ENCODE measurements around the gene HMGCS2.

Gene HMGCS2

GRCh38 chr1:119768778-119769177 is at the start of gene HMGCS2:
Gene HMGCS2, minus strand, starts transcription at chr1:119768905. Its CDS starts 61 bp downstream, at chr1:119768844.
- DNase-seq (ENCODE audit: low spot score) = no peak

DNA sequence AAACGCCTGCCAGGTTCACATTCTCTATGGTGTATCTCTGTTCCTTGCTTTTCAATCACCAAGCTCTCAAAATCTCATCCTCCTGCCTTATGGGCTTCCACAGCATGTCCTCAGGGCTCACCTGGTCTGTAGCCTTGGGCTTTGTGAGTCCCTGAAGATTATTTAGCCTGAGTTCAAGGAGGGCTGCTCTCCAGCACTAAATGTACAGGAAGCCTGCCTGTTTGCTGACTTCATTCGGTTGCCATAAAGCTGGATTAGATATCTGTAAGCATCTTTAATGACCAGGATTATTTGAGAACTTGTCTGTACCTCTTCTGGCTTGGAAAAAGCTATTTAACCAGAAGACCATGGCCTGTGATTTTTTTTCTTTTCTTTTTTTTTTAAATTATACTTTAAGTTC is 49.5 kb upstream of the HMGCS2 start:
- no peak for DNase-seq (ENCODE audit: low spot score)

DNA sequence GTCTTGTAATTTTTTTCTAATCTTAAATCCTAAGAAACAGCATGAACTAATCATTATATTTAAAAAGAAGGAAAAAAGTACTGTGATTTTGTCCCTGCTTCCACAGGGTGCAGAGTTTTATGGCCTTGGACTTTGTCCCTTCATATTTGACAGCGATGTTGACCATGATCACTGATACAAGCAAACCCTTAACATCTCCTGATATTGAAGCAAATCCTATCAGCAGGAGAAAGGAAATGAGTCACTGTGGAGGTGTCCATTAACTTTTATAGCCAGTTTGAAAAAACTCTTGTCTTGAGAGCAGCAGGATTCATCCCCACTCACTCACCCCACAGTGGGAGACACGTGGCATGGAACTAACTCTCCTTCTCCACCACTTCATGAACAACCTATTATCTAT is 47.7 kb upstream of the HMGCS2 start:
- no peak for DNase-seq (ENCODE audit: low spot score)

DNA sequence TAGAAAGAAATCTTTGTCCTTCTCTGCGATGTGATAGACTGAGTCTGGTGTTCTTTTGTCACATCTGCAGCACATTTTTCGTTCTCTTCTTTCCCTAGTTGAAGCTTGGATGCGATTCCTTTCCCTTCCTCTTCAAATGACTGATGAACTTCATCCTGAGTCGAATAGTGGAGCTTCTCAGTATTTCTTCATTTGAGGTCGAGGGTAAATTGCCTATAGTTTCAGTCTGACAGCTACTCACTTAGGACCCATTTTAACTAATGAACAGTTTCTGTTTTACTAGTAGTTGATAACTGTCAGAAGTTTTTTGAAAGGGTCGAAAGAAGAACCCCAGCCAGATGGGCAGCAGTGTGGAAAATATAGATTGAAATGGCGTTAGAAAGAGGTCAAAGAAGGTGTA is 47.2 kb upstream of the HMGCS2 start:
- no peak for DNase-seq (ENCODE audit: low spot score)

- DNase-seq (ENCODE audit: low spot score) = no peak
These were observed 46.7 kb upstream of the HMGCS2 start for GRCh38 chr1:119815361-119815760.

DNA sequence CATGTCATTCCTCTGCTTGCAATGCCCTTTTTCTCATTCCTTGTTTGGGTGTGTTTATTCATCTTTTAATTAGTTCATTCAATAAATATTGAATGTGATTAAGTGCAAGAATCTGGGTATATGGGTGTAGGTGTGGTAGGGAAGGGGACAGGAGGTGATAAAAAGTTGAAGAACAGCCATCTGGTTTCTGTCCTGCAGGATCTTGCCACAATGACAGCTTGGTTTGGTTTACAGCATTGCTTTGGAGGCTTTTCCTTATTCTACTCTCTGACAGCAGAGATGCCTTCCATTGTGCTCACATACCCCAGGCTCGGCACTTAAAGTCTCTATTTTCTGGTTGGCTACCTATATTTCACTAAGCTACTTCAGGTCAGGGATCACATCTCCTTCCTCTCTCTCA is 45.6 kb upstream of the HMGCS2 start:
- DNase-seq (ENCODE audit: low spot score) = no peak

DNA sequence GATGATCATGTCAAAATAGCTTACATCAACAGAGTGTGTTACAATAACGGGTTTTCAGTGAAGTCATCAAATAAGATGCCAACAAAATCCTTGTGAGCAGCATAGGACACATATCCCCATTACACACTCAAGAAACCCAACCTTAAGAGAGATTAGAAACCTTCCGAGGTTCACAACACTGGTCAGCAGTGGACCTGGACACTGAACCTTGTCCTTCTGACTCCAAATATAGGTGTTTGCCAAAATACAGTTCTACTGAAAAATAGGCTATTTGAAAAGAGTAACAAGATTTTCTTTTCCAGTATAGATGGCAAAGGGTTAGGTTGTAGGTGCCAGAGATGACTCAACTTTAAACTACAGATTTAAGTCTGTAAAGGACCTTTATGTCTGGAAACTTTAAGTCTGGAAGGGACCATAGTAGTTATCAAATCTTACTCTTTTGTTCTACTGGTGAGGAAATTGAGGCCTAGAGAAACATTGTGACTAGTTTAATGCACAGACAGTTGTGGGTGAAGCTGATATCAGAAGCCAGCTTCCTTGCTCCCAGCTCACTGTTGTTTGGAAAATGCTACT is 43.4 kb upstream of the HMGCS2 start:
- DNase-seq (ENCODE audit: low spot score) = no peak

- no peak for DNase-seq (ENCODE audit: low spot score)
These were observed 42.7 kb upstream of the HMGCS2 start, which contains the start of gene REG4 for GRCh38 chr1:119811387-119811786. Gene REG4, minus strand, starts transcription at chr1:119811460. Its CDS starts 2,691 bp downstream, at chr1:119808769.

GRCh38 chr1:119808972-119809550 is 40.4 kb upstream of the HMGCS2 start:
- peak; percentile 55 for DNase-seq (ENCODE audit: low spot score)

- no peak for DNase-seq (ENCODE audit: low spot score)
These were observed 39.8 kb upstream of the HMGCS2 start for GRCh38 chr1:119808491-119808890.

DNA sequence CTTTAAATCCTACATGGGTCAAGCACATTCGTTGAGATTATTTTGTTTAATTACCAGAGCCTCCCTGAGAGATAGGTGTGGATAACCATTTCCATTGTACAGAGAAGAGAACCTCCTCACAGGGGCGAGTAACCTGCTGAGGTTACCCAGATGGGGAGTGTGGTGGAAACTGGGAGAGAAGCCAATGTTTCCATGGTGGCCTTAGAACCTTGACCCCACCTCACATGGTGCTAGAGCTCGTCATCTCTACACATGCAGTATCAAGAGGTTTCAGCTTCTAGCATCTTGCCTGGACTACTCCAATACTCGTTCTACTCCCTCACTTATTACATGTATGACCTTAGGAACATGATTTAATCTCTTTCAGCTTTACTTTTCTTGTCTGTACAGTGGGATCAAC is 37.8 kb upstream of the HMGCS2 start:
- DNase-seq (ENCODE audit: low spot score) = no peak

DNA sequence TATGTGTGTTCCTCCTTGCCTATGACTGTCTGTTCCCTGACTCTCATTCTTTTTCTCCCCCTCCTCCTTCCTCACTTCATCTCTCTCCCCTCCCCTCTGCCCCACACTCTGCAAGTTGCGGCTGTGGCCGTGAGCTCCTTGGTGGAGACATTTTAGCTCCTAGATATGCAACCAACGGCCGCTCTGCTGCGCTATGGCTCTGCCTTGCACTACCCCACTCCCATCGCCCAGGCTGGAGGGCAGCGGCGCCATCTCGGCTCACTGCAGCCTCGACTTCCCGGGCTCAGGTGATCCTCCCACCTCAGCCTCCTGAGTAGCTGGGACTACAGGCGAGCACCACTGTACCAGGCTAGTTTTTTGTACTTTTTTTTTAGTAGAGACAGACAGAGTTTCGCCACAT is 37.0 kb upstream of the HMGCS2 start:
- no peak for DNase-seq (ENCODE audit: low spot score)

DNA sequence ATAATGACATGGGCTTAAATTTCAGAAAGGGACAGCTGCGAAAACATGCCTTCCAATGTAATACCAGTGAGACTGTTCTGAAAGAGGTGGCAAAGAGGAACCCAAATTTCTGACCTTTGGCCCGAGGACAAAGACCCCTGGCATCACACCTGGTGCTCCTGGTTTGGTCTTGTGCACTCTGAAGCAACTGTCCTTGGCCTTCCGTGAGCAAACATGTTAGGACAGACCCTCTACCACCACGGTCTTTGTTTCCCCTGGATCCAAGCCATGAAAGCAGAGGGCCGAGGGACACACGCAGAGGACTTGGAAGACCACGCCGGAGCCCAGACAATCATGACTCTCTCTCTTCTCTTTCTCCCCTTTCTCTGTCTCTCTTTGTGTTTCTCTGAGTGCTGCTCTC is 36.5 kb upstream of the HMGCS2 start:
- DNase-seq (ENCODE audit: low spot score) = no peak

DNA sequence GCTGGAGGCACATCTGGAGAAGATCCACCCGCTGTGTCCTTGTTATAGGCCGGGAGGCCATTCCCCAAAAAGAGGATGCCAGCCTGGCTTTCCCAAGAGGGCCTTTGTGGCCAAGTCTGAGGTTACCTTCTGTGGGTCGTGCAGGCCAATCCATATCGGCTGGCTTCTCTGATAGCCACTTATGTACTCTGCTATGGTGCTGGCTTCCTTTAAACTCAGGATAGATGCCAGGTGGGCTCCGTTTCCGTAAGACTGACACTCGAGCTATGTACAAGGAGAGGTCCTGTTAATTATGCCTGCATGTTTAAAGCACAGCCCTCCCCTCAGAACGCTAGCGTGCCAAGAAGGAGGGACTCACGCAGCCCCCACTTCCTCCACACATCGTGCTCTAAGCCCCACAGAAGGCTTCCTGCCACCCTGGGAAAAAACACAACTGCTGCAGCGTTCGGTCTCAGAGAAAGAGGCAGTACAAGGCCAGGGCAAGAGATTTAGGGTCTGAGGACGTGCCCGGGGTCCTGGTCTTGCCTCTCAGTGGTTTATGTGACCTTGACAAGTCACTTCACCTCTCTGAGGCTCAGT is 31.0 kb upstream of the HMGCS2 start:
- DNase-seq (ENCODE audit: low spot score) = no peak

DNA sequence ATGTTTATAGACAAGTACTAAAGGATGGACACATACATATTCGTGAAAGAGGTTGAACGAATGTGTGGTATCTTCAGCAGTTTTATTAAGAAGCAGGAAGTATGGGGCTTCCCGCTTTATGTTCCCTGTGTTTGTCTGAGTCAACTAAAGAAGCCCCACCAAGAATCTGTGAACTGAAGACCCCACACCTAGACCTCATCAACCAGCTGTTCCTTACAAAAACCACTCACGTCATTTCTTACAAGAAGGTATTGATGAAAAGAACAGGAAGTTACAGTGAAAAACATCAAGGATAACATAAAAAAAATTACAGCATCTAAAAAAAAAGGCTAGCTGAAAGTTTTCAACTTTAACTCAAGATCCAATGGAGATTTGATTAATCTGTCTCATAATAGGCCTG is 30.3 kb upstream of the HMGCS2 start:
- DNase-seq (ENCODE audit: low spot score) = no peak

DNA sequence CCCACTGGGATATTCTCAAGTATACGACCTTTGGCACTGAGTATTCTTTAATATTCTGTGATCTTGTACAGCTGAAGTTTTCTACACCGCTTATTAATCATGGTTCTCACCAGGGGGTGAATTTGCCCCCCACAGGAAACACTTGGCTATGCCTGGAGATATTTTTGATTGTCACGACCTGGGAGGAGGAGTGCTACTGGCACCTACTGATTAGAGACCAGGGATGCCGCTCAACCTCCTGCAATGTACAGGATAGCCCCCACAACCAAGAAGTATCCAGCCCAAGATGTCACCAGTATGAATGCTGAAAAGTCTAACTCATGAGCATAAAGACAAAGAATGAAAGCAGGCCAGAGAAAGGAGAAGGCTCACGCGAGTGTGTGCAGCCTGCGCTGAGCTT is 28.9 kb upstream of the HMGCS2 start:
- no peak for DNase-seq (ENCODE audit: low spot score)

GRCh38 chr1:119797162-119797561 is 28.5 kb upstream of the HMGCS2 start:
- no peak for DNase-seq (ENCODE audit: low spot score)

GRCh38 chr1:119795261-119796200 is 26.8 kb upstream of the HMGCS2 start:
- no peak for DNase-seq (ENCODE audit: low spot score)

GRCh38 chr1:119794876-119795240 is 26.2 kb upstream of the HMGCS2 start:
- no peak for DNase-seq (ENCODE audit: low spot score)

GRCh38 chr1:119794230-119794875 is 25.6 kb upstream of the HMGCS2 start:
- DNase-seq (ENCODE audit: low spot score) = no peak

GRCh38 chr1:119791377-119791776 is 22.7 kb upstream of the HMGCS2 start:
- DNase-seq (ENCODE audit: low spot score) = no peak

DNA sequence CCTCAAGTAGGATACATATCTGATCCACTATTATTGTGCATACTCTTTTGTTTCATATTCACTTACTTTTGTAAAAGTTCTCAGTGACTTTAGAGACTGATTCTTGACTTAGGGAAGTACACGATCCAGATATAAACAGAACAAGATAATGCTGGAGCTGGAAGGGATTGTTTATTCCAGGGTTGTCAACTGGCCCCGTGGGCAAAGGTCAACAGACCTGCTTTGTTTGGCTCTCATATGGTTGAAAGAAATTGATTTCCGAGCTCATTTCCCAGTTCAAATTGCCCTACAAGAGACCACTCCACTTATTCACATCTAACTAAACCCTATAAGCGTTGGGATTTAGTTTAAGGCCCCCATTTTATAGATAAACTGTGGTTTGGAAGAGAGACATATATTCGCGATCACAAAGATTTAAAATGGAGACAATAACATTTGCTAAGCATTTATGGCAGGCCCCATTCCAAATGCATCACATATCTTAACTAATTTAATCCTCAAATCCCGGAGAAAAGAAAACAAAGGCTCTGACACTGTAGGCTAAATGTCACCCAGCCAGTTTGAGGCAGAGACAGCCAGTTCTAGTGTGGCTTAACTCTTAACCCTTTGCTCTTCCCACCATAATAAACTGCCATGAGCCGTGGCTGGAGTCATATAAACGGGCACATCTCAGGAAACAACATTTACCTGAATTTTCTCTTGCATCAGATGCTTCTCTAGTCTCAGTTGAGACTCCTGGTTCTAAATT is 21.9 kb upstream of the HMGCS2 start:
- no peak for DNase-seq (ENCODE audit: low spot score)
